Measurements from ENCODE around the gene PDE9A.

- TF ChIP-seq USF1 (CRISPR knock-in tag; IDR thresholded peaks at IDR 0.05) (no peak), ELF4 (CRISPR knock-in tag; IDR thresholded peaks at IDR 0.05; ENCODE audit: low read depth) (no peak)
Measured at GRCh38 chr21:42769820-42770716, 116.6 kb downstream of the PDE9A start.

Data from WTC11 (cell line).